Islet of Langerhans (tissue), 1 donor: ENCODE results near the gene SLC7A7.
"Not testable (repeated sequence)": the region's sequence is repeated elsewhere in the genome, so short reads cannot be mapped to it uniquely, and the experiment has no call there.

Experiments
- FAIRE-seq: peaks from one replicate; lab custom pipeline; 2011; peaks lifted over from hg19 to GRCh38; lab: Jason Lieb, UNC

The SLC7A7 gene

GRCh38 chr14:22786685-22787084, 28.6 kb downstream of the SLC7A7 start:
- no peak for FAIRE-seq

GRCh38 chr14:22781301-22781991, 33.8 kb downstream of the SLC7A7 start:
- FAIRE-seq, result no peak

- no peak for FAIRE-seq
These were observed 34.3 kb downstream of the SLC7A7 start for GRCh38 chr14:22780941-22781300.

GRCh38 chr14:22780105-22780679, 35.0 kb downstream of the SLC7A7 start:
- no peak for FAIRE-seq

- FAIRE-seq, result no peak
These were observed 37.2 kb downstream of the SLC7A7 start for GRCh38 chr14:22778084-22778483.

GRCh38 chr14:22776849-22777248, 38.4 kb downstream of the SLC7A7 start:
- not testable (repeated sequence) for FAIRE-seq

GRCh38 chr14:22776215-22776614, 39.0 kb downstream of the SLC7A7 start:
- FAIRE-seq, result no peak

DNA sequence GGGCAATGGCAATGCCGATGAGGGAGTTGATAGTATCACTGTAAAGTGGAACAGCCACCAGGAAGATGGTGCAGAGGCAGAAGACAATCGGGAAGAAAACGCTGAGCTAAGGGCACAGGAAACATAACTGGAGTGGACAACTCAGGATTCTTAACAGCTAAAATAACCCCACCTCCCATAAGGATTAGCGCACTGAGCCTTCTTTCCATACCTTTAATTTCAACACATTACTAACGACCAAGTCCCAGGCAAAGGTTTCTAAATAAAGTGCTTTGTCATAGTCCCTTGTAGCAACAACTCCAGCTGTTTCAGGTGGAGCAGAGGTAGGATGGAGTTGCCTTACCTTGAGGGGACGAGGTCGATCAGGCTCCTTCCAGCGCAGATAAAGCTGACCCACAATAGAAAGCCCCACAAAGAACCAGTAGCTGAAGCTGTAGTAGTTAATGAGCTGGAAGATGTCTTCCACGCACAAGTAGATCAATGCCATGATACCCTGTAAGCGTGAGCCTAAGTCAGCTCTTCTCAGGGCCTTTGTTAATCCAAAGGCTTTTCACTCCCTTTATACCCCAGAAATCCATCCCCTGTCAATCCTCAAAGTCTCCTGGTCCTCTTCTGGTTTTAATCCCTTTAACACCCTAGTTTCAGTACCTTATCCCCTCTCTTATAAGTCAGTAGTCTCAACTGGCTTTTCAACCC, 41.1 kb downstream of the SLC7A7 start:
- FAIRE-seq, result no peak

GRCh38 chr14:22773162-22774010, 41.8 kb downstream of the SLC7A7 start:
- no peak for FAIRE-seq

- no peak for FAIRE-seq
These were observed 42.5 kb downstream of the SLC7A7 start for GRCh38 chr14:22772725-22773124.

GRCh38 chr14:22770481-22771187, 44.6 kb downstream of the SLC7A7 start:
- FAIRE-seq, result no peak

- no peak for FAIRE-seq
These were observed 45.9 kb downstream of the SLC7A7 start for GRCh38 chr14:22769369-22769768.

DNA sequence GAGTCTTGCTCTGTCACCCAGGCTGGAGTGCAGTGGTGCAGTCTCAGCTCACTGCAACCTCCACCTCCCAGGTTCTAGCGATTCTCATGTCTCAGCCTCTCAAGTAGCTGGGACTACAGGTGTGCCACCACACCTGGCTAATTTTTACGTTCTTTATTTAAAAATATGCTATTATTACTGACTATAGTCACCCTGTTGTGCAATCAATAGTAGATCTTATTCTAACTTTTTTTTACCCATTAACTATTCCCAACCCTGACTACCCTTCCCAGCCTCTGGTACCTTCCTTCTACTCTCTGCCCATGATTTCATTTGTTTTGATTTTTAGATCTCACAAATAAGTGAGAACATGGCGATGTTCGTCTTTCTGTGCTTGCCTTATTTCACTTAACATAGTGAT, 46.3 kb downstream of the SLC7A7 start:
- FAIRE-seq, result no peak

- FAIRE-seq, result no peak
These were observed 48.0 kb downstream of the SLC7A7 start for GRCh38 chr14:22767323-22767589.

DNA sequence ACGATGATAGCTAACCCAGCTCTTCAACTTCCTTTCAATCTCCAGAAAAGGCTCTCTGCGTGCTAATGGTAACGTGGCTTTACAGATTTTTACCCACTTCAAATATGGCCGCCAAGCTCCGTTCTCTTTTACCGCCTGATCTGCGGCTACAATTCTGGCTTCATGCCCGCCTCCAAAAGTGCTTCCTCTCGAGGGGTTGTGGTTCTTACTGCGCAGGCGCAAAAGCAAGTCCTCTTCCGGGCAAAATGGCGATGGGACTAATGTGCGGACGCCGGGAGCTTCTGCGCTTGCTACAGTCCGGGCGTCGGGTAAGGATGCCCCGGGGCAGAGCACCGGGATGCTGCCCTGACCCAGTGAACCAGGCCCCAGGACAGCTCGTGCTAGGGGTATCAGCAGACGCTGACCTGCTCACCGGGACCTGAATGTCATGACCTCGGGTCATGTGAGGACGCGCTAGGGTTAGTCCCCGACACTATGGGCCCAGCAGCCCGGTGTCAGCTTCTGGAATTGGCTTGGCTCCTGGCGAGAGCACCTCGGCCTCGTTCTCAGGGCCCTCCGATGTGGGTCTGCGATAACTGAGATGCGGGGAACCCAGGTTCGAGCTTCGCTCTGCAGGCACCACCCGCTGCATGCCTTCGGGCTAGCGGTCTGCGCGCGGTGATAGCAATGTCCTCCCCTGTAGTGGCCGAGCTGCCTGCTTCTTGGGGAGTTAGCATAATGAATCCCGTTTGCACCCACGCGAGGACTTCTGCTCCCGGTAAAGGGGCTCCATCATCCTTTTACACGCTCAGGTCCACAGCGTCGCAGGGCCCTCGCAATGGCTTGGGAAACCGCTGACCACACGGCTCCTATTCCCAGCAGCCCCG, 48.5 kb downstream of the SLC7A7 start, which contains the start of gene OXA1L:
OXA1L (plus strand) TSS at position 232 of the 866 bp plus-strand sequence; CDS start at position 246, 14 bp downstream.
- peak; percentile 71 for FAIRE-seq

- FAIRE-seq, result no peak
These were observed 50.9 kb downstream of the SLC7A7 start for GRCh38 chr14:22764382-22764781.

DNA sequence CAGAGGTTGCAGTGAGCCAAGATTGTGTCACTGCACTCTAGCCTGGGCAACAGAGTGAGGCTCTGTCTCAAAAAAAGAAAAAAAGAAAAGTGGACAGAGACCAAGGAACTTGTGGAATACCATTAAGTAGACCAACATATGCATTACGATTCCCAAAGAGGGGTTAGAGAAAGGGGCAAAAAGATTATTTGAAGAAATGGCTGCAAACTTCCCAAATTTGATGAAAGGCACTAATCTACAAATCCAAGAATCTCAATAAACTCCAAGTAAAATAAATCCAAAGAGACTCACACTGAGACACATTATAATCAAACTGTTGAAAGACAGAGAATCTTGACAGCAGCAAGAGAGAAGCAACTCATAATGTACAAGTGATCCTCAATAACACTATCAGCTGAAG, 53.5 kb downstream of the SLC7A7 start:
- no peak for FAIRE-seq

DNA sequence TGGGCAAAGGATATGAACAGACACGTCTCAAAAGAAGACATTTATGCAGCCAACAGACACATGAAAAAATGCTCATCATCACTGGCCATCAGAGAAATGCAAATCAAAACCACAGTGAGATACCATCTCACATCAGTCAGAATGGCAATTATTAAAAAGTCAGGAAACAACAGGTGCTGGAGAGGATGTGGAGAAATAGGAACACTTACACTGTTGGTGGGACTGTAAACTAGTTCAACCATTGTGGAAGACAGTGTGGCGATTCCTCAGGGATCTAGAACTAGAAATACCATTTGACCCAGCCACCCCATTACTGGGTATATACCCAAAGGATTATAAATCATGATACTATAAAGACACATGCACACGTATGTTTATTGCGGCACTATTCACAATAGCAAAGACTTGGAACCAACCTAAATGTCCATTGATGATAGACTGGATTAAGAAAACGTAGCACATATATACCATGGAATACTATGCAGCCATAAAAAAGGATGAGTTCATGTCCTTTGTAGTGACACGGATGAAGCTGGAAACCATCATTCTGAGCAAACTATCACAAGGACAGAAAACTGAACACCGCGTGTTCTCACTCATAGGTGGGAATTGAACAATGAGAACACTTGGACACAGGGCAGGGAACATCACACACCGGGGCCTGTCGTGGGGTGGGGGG, 57.1 kb downstream of the SLC7A7 start:
- FAIRE-seq, result not testable (repeated sequence)

DNA sequence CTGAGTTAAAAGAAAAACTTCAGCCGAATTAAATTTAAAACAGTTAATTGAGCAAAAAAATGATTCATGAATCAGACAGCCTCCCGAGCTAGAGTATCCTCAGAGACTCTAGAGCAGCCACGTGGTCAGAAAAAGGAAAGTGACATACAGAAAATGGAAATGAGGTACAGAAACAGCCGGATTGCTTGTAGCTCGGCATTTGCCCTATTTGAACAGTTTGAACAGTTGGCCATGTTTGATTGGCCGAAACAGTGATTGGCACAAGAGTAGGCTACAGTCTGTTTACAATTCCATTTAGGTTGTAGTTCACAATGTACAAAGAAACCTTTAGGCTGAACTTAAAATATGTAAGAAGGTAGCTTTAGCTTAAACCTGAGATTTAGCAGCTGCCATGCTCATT, 61.6 kb downstream of the SLC7A7 start:
- FAIRE-seq, result no peak

- FAIRE-seq, result no peak
These were observed 62.8 kb downstream of the SLC7A7 start for GRCh38 chr14:22752422-22752821.

- no peak for FAIRE-seq
These were observed 66.6 kb downstream of the SLC7A7 start for GRCh38 chr14:22748631-22749068.
